HepG2 (cell line): Measurements from ENCODE around the gene SLC5A6. TPM values are rescaled to one million over a fixed set of nuclear protein-coding genes. Genes with fewer than 3 reads are reported as not detected.
A peak's percentile ranks its signal among the peaks of the same experiment; 100 is the strongest.

Experiments used
- ADNP ChIP-seq: sonication (generic); formaldehyde crosslinking; IDR thresholded peaks from 2 replicates; pipeline ENCODE4 v1.4.0; 2020; ENCODE audit warnings: missing genetic modification reagents
- AHR ChIP-seq: IDR thresholded peaks from 2 replicates; pipeline ENCODE4 v1.6.1; 2018; ENCODE audit warnings: missing genetic modification reagents, missing compliant biosample characterization
- ARID5B ChIP-seq: IDR thresholded peaks from 2 replicates; pipeline ENCODE4 v1.4.0; 2020; ENCODE audit warnings: mild to moderate bottlenecking, missing genetic modification reagents
- ARNT ChIP-seq: fragments of 450-650 bp; IDR thresholded peaks from 2 replicates; pipeline ENCODE4 v1.6.1; 2017
- EHMT2 ChIP-seq: fragments of 200-600 bp; sonication (generic); IDR thresholded peaks from 2 replicates; pipeline ENCODE4 v1.7.0; 2017; ENCODE audit warnings: antibody characterized with exemption, low read depth, low read length, borderline replicate concordance
- FOXJ3 ChIP-seq: sonication (generic); formaldehyde crosslinking; IDR thresholded peaks from 2 replicates; pipeline ENCODE4 v1.4.0; 2020; ENCODE audit warnings: missing genetic modification reagents, mild to moderate bottlenecking, borderline replicate concordance
- HOXA3 ChIP-seq: sonication (generic); formaldehyde crosslinking; IDR thresholded peaks from 2 replicates; pipeline ENCODE4 v1.5.0; 2020; ENCODE audit warnings: missing genetic modification reagents
- KLF11 ChIP-seq: IDR thresholded peaks from 2 replicates; pipeline ENCODE4 v1.6.1; 2016; ENCODE audit warnings: missing compliant biosample characterization
- NCOA5 ChIP-seq: sonication (generic); formaldehyde crosslinking; IDR thresholded peaks from 2 replicates; pipeline ENCODE4 v1.4.0; 2020; ENCODE audit warnings: missing genetic modification reagents
- PITX1 ChIP-seq: sonication (generic); formaldehyde crosslinking; IDR thresholded peaks from 2 replicates; pipeline ENCODE4 v1.5.1; 2020; ENCODE audit warnings: mild to moderate bottlenecking, missing genetic modification reagents
- POLR2G ChIP-seq: fragments of 200-400 bp; formaldehyde crosslinking; IDR thresholded peaks from 2 replicates; pipeline ENCODE4 v1.6.1; 2018; ENCODE audit warnings: mild to moderate bottlenecking, low read depth, low read length, moderate library complexity
- PPARG ChIP-seq: conservative IDR thresholded peaks from 2 replicates; pipeline ENCODE4 v1.6.1; 2016; ENCODE audit warnings: missing biosample characterization, missing genetic modification reagents
- SAFB2 ChIP-seq: sonication (generic); formaldehyde crosslinking; IDR thresholded peaks from 2 replicates; pipeline ENCODE4 v1.5.1; 2020; ENCODE audit warnings: missing genetic modification reagents, low read depth, mild to moderate bottlenecking, borderline replicate concordance
- SIN3B ChIP-seq: fragments of 150-350 bp; IDR thresholded peaks from 2 replicates; pipeline ENCODE4 v1.6.1; 2014; ENCODE audit warnings: low read length
- SNAPC5 ChIP-seq: sonication (generic); formaldehyde crosslinking; IDR thresholded peaks from 2 replicates; pipeline ENCODE4 v1.8.1; 2023; ENCODE audit warnings: mild to moderate bottlenecking, missing genetic modification reagents, borderline replicate concordance
- SPEN ChIP-seq: sonication (generic); formaldehyde crosslinking; IDR thresholded peaks from 2 replicates; pipeline ENCODE4 v1.5.1; 2020; ENCODE audit warnings: low read depth, mild to moderate bottlenecking, missing genetic modification reagents
- SRSF4 ChIP-seq: fragments of 200-400 bp; formaldehyde crosslinking; IDR thresholded peaks from one replicate; pipeline ENCODE4 v1.6.1; 2018; ENCODE audit warnings: mild to moderate bottlenecking, low read depth, low read length, moderate library complexity; ENCODE audit not compliant: poor library complexity, severe bottlenecking
- SRSF9 ChIP-seq: fragments of 200-400 bp; formaldehyde crosslinking; IDR thresholded peaks from 2 replicates; pipeline ENCODE4 v1.6.1; 2018; ENCODE audit warnings: borderline replicate concordance, mild to moderate bottlenecking, low read depth, low read length; ENCODE audit not compliant: insufficient read depth, poor library complexity, severe bottlenecking
- TEF ChIP-seq: sonication (generic); formaldehyde crosslinking; IDR thresholded peaks from 2 replicates; pipeline ENCODE4 v1.5.0; 2020; ENCODE audit warnings: missing genetic modification reagents
- THAP11 ChIP-seq: IDR thresholded peaks from 2 replicates; pipeline ENCODE4 v1.6.1; 2016; ENCODE audit warnings: missing biosample characterization, missing genetic modification reagents
- ZGPAT ChIP-seq: IDR thresholded peaks from 2 replicates; pipeline ENCODE4 v1.6.1; 2016; ENCODE audit warnings: mild to moderate bottlenecking
- ZNF275 ChIP-seq: sonication (generic); formaldehyde crosslinking; IDR thresholded peaks from 2 replicates; pipeline ENCODE4 v1.8.0; 2022; ENCODE audit warnings: missing genetic modification reagents, mild to moderate bottlenecking, inconsistent platforms, borderline replicate concordance
- ZNF484 ChIP-seq: sonication (generic); formaldehyde crosslinking; IDR thresholded peaks from 2 replicates; pipeline ENCODE4 v1.5.1; 2020; ENCODE audit warnings: mild to moderate bottlenecking, low read depth, missing genetic modification reagents, borderline replicate concordance
- ZNF776 ChIP-seq: sonication (generic); formaldehyde crosslinking; IDR thresholded peaks from 2 replicates; pipeline ENCODE4 v1.4.0; 2020; ENCODE audit warnings: mild to moderate bottlenecking, missing genetic modification reagents
- polyA plus RNA-seq, 8 experiments: library from polyadenylated mRNA; depleted of rRNA in 3 of 8; stranded (reverse) in 7 of 8; unstranded in 1 of 8; fragments of >200 nt; fragmentation: Illumina TruSeq in 4 of 8; extraction: Trizol in 4 of 8; gene quantifications; 2 replicates each; pipeline versions ENCODE4 v1.2.1 to v1.2.3, GENCODE V29; 2011 to 2016; ENCODE audit warnings: low read depth in 4 of 8, missing spikeins in 1 of 8, mixed read lengths in 1 of 8; ENCODE audit not compliant: insufficient read depth in 1 of 8
- total RNA-seq, 5 experiments: library from RNA; depleted of rRNA; stranded (reverse); fragments of >200 nt; fragmentation: Illumina TruSeq; extraction: Trizol; gene quantifications; 2 replicates each; pipeline ENCODE4 v1.2.3, GENCODE V29; 2016; ENCODE audit warnings: low read depth in 1 of 5

Gene SLC5A6
- total and polyA plus RNA-seq, 2 of the 13 experiments (the other 11 are each of a cell fraction or from before 2014, with no cell fraction given): 135 to 417 TPM

GRCh38 chr2:27185331-27186026 is 26.6 kb downstream of the SLC5A6 start (continued):
- TF ChIP-seq ADNP (CRISPR knock-in tag): no peak
- no peak for TF ChIP-seq TEF (CRISPR knock-in tag)
- 0 out of 2 replicates have a peak, but pooled peaks have one; percentile 17 for TF ChIP-seq PITX1
- no peak for TF ChIP-seq ZNF484 (CRISPR knock-in tag)
- no peak for TF ChIP-seq THAP11 (CRISPR knock-in tag)
- no peak for TF ChIP-seq SRSF9
- peak; percentile 68; the same call in 1 of the 2 replicates for TF ChIP-seq ARID5B (CRISPR knock-in tag)
- TF ChIP-seq ZNF776 (CRISPR knock-in tag): no peak
- no peak; the same call in 1 of the 2 replicates for TF ChIP-seq SPEN (CRISPR knock-in tag)
- TF ChIP-seq NCOA5: no peak
- 0 out of 2 replicates have a peak, but pooled peaks have one; percentile 36 for TF ChIP-seq ZGPAT
- TF ChIP-seq KLF11 (CRISPR knock-in tag): no peak; the same call in 1 of the 2 replicates
- no peak for TF ChIP-seq AHR (CRISPR knock-in tag)
- peak; percentile 99 for TF ChIP-seq PPARG (CRISPR knock-in tag)
- no peak for TF ChIP-seq EHMT2
- no peak for TF ChIP-seq SIN3B
- TF ChIP-seq POLR2G: no peak
- TF ChIP-seq SNAPC5 (CRISPR knock-in tag): no peak
- no peak for TF ChIP-seq ARNT
- no peak for TF ChIP-seq SRSF4
- no peak for TF ChIP-seq SAFB2 (CRISPR knock-in tag)
- TF ChIP-seq ZNF275 (CRISPR knock-in tag): no peak
- peak; percentile 44; the same call in 1 of the 2 replicates for TF ChIP-seq HOXA3 (CRISPR knock-in tag)
- TF ChIP-seq FOXJ3 (CRISPR knock-in tag): no peak
